Adrenal gland (tissue), 19 donors: ENCODE measurements around the gene FBXL7. TPM values are rescaled to one million over a fixed set of nuclear protein-coding genes. Genes with fewer than 3 reads are reported as not detected.
A peak's percentile ranks its signal among the peaks of the same experiment; 100 is the strongest.

Experiments used
- DNase-seq, 7 donors: peaks; one replicate each; pipeline ENCODE4 v3.0.0-alpha.2; 2019 to 2020
- H3K27ac ChIP-seq, 5 donors: fragments of 200-600 bp; sonication (generic) in 4 of 5; 1 replicate in 3 of 5; 2 replicates in 2 of 5; pipeline versions ENCODE4 v1.5.1 to v1.8.0; 2016 to 2020; ENCODE audit warnings: mild to moderate bottlenecking in 1 of 5
- H3K27me3 ChIP-seq: fragments of 200-600 bp; 2 replicates; pipeline ENCODE4 v1.8.0; 2021
- H3K36me3 ChIP-seq, 2 donors: fragments of 200-600 bp; replicated peaks in 1 of 2; 1 replicate in 1 of 2; 2 replicates in 1 of 2; pipeline versions ENCODE4 v1.5.1 to v1.8.0; 2018 to 2022
- H3K4me1 ChIP-seq, 2 donors: fragments of 200-600 bp; replicated peaks in 1 of 2; 1 replicate in 1 of 2; 2 replicates in 1 of 2; pipeline versions ENCODE4 v1.5.1 to v1.8.0; 2018 to 2021
- H3K4me3 ChIP-seq, 4 donors: fragments of 200-600 bp; sonication (generic) in 3 of 4; one replicate each; pipeline ENCODE4 v1.5.1; 2016 to 2018
- H3K9me3 ChIP-seq, 3 donors: fragments of 200-600 bp; sonication (generic) in 1 of 3; replicated peaks in 1 of 3; 1 replicate in 2 of 3; 2 replicates in 1 of 3; pipeline versions ENCODE4 v1.5.1 to v1.8.0; 2016 to 2021
- CTCF ChIP-seq, 6 experiments: fragments of 450-650 bp in 4 of 6; fragments of 200-600 bp in 2 of 6; sonication (generic) in 1 of 6; IDR thresholded peaks; 1 replicate in 5 of 6; 2 replicates in 1 of 6; pipeline versions ENCODE4 v1.5.1 to v1.8.0; 2016 to 2021; ENCODE audit warnings: antibody characterized with exemption in 6 of 6, mild to moderate bottlenecking in 2 of 6, moderate library complexity in 1 of 6
- POLR2A ChIP-seq, 2 donors: fragments of 450-650 bp; IDR thresholded peaks; one replicate each; pipeline ENCODE4 v1.6.1; 2017; ENCODE audit warnings: antibody characterized with exemption in 2 of 2, mild to moderate bottlenecking in 2 of 2, moderate library complexity in 1 of 2
- WGBS, 4 donors: extraction: QIAGEN DNeasy Blood & Tissue Kit in 2 of 4; methylation state at CpG; one replicate each; pipeline versions ENCODE4 v1.1.5 to v1.1.7; 2013 to 2017; 5-methylcytosine and 5-hydroxymethylcytosine counted together
- intact Hi-C, 2 donors: fragments of 100-400 bp; cut with DNase I; formaldehyde crosslinking; loops; one replicate each; pipeline versions ENCODE4 v1.14.1 to v1.15.0; 2022 to 2023
- long read RNA-seq, 10 donors: library from polyadenylated mRNA in 3 of 10; unstranded in 2 of 10; stranded (forward) in 1 of 10; transcript quantifications; one replicate each; pipeline ENCODE4 v2.0.0 and lab custom pipeline, GENCODE V29; 2021 to 2026
- polyA plus RNA-seq, 3 donors: library from polyadenylated mRNA; stranded (reverse); fragments of 200-250 nt in 2 of 3; fragments of 350-450 nt in 1 of 3; fragmentation: Illumina TruSeq in 1 of 3; extraction: RNeasy Lipid Tissue Mini Kit (QIAGEN cat#74804) in 1 of 3; gene quantifications; one replicate each; pipeline ENCODE4 v1.2.3, GENCODE V29; 2013 to 2014
- total RNA-seq, 9 donors: library from RNA; depleted of rRNA in 4 of 9; stranded (reverse); fragments of >200 nt in 4 of 9; fragments of 120-200 nt in 1 of 9; fragmentation: NEBNext Ultra II Directional in 1 of 9; extraction: Animal tissue kit (Norgen Biotek cat#: 25700) in 1 of 9; gene quantifications; one replicate each; pipeline versions ENCODE4 v1.1.0 to v1.2.4, GENCODE V29; 2013 to 2023
- donor health status: healthy with polysubstance abuse.
- donor health status: Bipolar disorder and iron deficiency.
- donor health status: DM: yes; HTN: yes; CAD: no.
- donor health status: DM: no; HTN: no; CAD: no.
- donor health status: DM: no; HTN: no; CAD: no.
- donor health status: DM: yes; HTN: yes; CAD: no.

The FBXL7 gene
- total RNA-seq = 10 to 100 TPM; 22.6 to 59.1 (median 38.1) TPM
- 10 to 100 TPM; 22.6 to 44.3 (median 23.2) TPM for polyA plus RNA-seq
- long read RNA-seq, donor 1, transcript FBXL7-201 (2 exons, 3,960 nt) = major isoform, 7 of 7 reads
- long read RNA-seq, donor 1, partial matches to known transcripts = 0 of 7 reads
- long read RNA-seq, donor 1, other reads (novel, unspliced or antisense) = 0 of 7 reads
- long read RNA-seq, donor 2, transcript FBXL7-201 (2 exons, 3,960 nt) = major isoform, 9 of 9 reads
- long read RNA-seq, donor 2, partial matches to known transcripts = 0 of 9 reads
- long read RNA-seq, donor 2, other reads (novel, unspliced or antisense) = 0 of 9 reads
- long read RNA-seq, donor 3, transcript FBXL7-201 (2 exons, 3,960 nt) = major isoform, 10 of 10 reads
- long read RNA-seq, donor 3, partial matches to known transcripts = 0 of 10 reads
- long read RNA-seq, donor 3, other reads (novel, unspliced or antisense) = 0 of 10 reads
- long read RNA-seq, donor 4, partial matches to known transcripts = 0 of 5 reads
- long read RNA-seq, donor 4, other reads (novel, unspliced or antisense) = 5 of 5 reads
- long read RNA-seq, donor 5, partial matches to known transcripts = 1 of 8 reads
- long read RNA-seq, donor 5, other reads (novel, unspliced or antisense) = 7 of 8 reads
- long read RNA-seq, donor 6, partial matches to known transcripts = 0 of 6 reads
- long read RNA-seq, donor 6, other reads (novel, unspliced or antisense) = 6 of 6 reads
- long read RNA-seq, donor 7, transcript FBXL7-201 (2 exons, 3,960 nt) = major isoform, 9 of 9 reads
- long read RNA-seq, donor 7, partial matches to known transcripts = 0 of 9 reads
- long read RNA-seq, donor 7, other reads (novel, unspliced or antisense) = 0 of 9 reads
- long read RNA-seq, donor 8, transcript FBXL7-201 (2 exons, 3,960 nt) = major isoform, 13 of 28 reads
- long read RNA-seq, donor 8, partial matches to known transcripts = 15 of 28 reads
- long read RNA-seq, donor 8, other reads (novel, unspliced or antisense) = 0 of 28 reads
- long read RNA-seq, donor 9, transcript FBXL7-201 (2 exons, 3,960 nt) = major isoform, 5 of 5 reads
- long read RNA-seq, donor 9, partial matches to known transcripts = 0 of 5 reads
- long read RNA-seq, donor 9, other reads (novel, unspliced or antisense) = 0 of 5 reads
- long read RNA-seq, donor 10, transcript FBXL7-201 (2 exons, 3,960 nt) = major isoform, 11 of 11 reads
- long read RNA-seq, donor 10, partial matches to known transcripts = 0 of 11 reads
- long read RNA-seq, donor 10, other reads (novel, unspliced or antisense) = 0 of 11 reads

DNA sequence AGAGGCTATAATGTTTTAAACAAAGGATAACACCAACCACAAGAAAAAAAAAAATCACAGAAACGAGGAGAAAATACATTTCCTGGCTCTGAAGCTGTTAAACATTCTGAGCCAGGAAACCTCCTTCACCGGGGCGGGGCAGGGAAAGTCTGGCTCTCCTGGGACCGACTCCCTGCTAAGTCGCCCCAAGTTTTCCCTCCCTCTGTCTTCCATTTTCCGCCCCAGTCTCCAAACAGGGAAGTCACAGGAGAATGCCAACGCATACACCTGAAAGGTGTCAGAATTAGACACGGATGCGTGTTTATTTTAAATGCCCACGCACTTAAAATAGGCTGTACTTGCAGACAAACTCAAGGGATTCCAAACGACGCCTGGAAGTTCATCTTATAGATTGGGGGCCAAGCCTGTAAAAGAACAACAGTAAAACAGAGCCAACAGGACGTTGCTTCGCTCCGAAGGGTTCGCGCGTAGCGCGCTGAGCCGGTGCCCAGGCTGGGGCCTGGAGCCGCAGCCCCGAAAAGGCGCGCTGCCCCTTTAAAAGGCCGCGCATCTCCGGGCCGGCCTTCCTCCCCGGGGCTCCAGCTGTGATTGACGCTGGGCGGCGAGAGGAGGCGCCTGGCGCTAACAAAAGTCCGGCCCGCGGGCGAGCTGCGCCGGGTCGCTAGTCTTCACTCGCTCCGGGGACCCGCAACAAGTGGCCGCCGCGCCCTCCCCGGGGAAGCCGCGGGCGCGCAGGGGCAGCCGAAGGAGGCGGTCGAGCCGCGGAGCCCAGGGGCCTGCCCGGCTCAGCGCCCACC is at the start of gene FBXL7:
Gene FBXL7 (plus strand): TSS at position 653 of the 797 bp plus-strand sequence.
- 1 to 2% (median 1%) methylated on average over 22 to 60 of the region's 60 CpGs for WGBS, 4 donors
- no peaks in the 10 kb centered on the region for H3K9me3 ChIP-seq
- peak within 1 kb of the TSS in 4 of 5 donors; percentile 20 to 93 (median 78) for H3K27ac ChIP-seq

DNA sequence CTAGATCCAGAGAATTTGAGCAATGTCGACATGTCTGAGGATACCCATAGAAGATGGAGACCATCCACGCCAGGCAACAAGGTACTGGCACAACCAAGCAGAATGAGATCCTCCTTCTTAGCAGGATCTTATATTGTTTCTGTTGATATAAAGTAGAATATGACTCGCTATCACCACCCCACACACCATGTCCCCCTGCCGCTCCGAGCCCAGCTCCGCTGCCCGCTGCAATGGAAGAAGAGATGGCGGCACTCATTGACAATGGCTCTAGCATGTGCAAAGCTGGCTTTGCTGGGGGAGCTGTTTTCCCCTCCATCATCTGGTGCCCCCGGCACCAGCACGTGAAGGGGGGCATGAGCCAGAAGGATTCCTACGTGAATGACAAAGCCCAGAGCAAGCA is 49.5 kb upstream of the FBXL7 start:
- no peak for DNase-seq
- no peak overlapping the region for H3K4me3 ChIP-seq
- H3K9me3 ChIP-seq = no peaks in the 10 kb centered on the region
- no peaks in the 10 kb centered on the region for H3K27me3 ChIP-seq
- H3K4me1 ChIP-seq = no peaks in the 10 kb centered on the region
- TF ChIP-seq POLR2A (IDR thresholded peaks at IDR 0.05) = no peak
- no peak for TF ChIP-seq CTCF (IDR thresholded peaks at IDR 0.05)
- intact Hi-C loops = no loop called here
- H3K27ac ChIP-seq = no peak overlapping the region
- WGBS, 4 donors = 91 to 96% (median 95%) methylated on average over 8 to 11 of the region's 11 CpGs
- H3K36me3 ChIP-seq = no peaks in the 10 kb centered on the region

More for the DNA sequence above, at the start of gene FBXL7:
- Histone ChIP-seq H3K4me3 (peak within 1 kb of the TSS; percentile 41 to 75 (median 50)), H3K36me3 (no peaks in the 10 kb centered on the region), H3K4me1 (peaks cover 0 to 28% of the 10 kb centered on the region in 2 donors), H3K27me3 (no peaks in the 10 kb centered on the region)
- peak; percentile 83 to 90 (median 86) for DNase-seq
- intact Hi-C loops = no loop called here
- TF ChIP-seq CTCF (IDR thresholded peaks at IDR 0.05) = peak in 2 of 6 experiments; percentile 23 to 35
- TF ChIP-seq POLR2A (IDR thresholded peaks at IDR 0.05) = peak in 1 of 2 donors; percentile 71

DNA sequence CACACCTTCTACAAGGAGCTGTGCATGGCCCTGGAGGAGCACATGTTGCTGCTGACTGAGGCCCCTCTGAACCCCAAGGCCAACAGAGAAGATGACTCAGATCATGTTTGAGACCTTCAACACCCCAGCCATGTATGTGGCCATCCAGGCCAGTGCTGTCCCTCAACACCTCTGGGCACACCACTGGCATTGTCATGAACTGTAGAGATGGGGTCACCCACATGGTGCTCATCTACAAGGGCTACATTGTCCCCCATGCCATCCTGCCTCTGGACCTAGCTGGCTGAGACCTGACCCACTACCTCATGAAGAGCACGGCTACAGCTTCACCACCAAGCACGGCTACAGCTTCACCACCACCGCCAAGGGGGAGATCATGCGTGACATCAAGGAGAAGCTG is 49.0 kb upstream of the FBXL7 start:
- H3K27me3 ChIP-seq = no peaks in the 10 kb centered on the region
- H3K4me1 ChIP-seq = no peaks in the 10 kb centered on the region
- no peaks in the 10 kb centered on the region for H3K36me3 ChIP-seq
- H3K27ac ChIP-seq = no peak overlapping the region
- H3K9me3 ChIP-seq = no peaks in the 10 kb centered on the region
- no peak overlapping the region for H3K4me3 ChIP-seq
- DNase-seq = no peak
- TF ChIP-seq CTCF (IDR thresholded peaks at IDR 0.05) (no peak), POLR2A (IDR thresholded peaks at IDR 0.05) (no peak)
- intact Hi-C loops = no loop called here
- WGBS, 4 donors = 96 to 98% (median 98%) methylated on average over 4 of the region's 4 CpGs; no CpG with 5 or more reads in 1 of the 4 donors
